ENCODE measurements around the gene MBNL3.

Gene MBNL3

DNA sequence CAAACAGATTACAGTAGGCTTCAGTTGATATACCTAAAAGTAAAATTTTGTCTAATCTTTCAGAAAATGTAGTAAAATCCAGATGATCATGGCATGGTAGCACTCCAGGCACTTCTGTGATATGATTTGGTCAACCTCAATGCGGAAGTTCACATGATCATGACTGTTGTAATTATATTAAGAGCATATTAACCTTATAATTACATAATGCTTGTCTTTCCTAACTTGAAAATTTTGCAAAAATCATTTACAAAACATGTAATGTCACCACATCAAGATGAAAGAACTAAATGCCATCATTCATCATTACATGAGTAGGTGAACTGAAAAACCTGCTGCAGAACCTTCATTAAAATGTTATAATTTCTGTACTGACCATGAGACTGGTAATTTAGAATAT lies 88.1 kb downstream of the MBNL3 start:
- H3K4me2 ChIP-seq (ENCODE audit: low read length) = no peak overlapping the region
- TF ChIP-seq EZH2phosphoT487 (IDR thresholded peaks at IDR 0.05; ENCODE audit: low read depth) = no peak
- TF ChIP-seq, protein P1, sequence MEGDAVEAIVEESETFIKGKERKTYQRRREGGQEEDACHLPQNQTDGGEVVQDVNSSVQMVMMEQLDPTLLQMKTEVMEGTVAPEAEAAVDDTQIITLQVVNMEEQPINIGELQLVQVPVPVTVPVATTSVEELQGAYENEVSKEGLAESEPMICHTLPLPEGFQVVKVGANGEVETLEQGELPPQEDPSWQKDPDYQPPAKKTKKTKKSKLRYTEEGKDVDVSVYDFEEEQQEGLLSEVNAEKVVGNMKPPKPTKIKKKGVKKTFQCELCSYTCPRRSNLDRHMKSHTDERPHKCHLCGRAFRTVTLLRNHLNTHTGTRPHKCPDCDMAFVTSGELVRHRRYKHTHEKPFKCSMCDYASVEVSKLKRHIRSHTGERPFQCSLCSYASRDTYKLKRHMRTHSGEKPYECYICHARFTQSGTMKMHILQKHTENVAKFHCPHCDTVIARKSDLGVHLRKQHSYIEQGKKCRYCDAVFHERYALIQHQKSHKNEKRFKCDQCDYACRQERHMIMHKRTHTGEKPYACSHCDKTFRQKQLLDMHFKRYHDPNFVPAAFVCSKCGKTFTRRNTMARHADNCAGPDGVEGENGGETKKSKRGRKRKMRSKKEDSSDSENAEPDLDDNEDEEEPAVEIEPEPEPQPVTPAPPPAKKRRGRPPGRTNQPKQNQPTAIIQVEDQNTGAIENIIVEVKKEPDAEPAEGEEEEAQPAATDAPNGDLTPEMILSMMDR (IDR thresholded peaks at IDR 0.05; ENCODE audit: low read depth, low read length) = no peak
- no peak overlapping the region for H2AFZ ChIP-seq (ENCODE audit: low read depth, low read length)
- no peak overlapping the region for H3K9ac ChIP-seq (ENCODE audit: low read length)
- no peaks in the 10 kb centered on the region for H3K36me3 ChIP-seq (replicated peaks; ENCODE audit: low read depth, low read length)
- H3K4me1 ChIP-seq (ENCODE audit: low read length) = no peaks in the 10 kb centered on the region
- no peak overlapping the region for H3K27ac ChIP-seq (ENCODE audit: low read length)
- no peaks in the 10 kb centered on the region for H3K79me2 ChIP-seq (ENCODE audit: low read length)
- no peaks in the 10 kb centered on the region for H3K9me3 ChIP-seq (ENCODE audit: insufficient read depth, low read length)
- no peaks in the 10 kb centered on the region for H3K27me3 ChIP-seq (ENCODE audit: low read depth, low read length)
- H4K20me1 ChIP-seq (ENCODE audit: insufficient read depth, low read length) = no peaks in the 10 kb centered on the region
- no peak overlapping the region for H3K4me3 ChIP-seq (ENCODE audit: low read length)

GRCh38 chrX:132395645-132396044 lies 93.2 kb downstream of the MBNL3 start:
- Histone ChIP-seq H3K79me2 (ENCODE audit: low read length) (no peaks in the 10 kb centered on the region), H3K27ac (ENCODE audit: low read length) (no peak overlapping the region), H3K9me3 (ENCODE audit: insufficient read depth, low read length) (no peaks in the 10 kb centered on the region), H4K20me1 (ENCODE audit: insufficient read depth, low read length) (no peaks in the 10 kb centered on the region), H3K4me2 (ENCODE audit: low read length) (no peak overlapping the region), H3K27me3 (ENCODE audit: low read depth, low read length) (no peaks in the 10 kb centered on the region), H2AFZ (ENCODE audit: low read depth, low read length) (no peak overlapping the region), H3K4me1 (ENCODE audit: low read length) (peaks cover 5% of the 10 kb centered on the region; the same call in 1 of the 2 replicates), H3K4me3 (ENCODE audit: low read length) (no peak overlapping the region), H3K36me3 (replicated peaks; ENCODE audit: low read depth, low read length) (no peaks in the 10 kb centered on the region), H3K9ac (ENCODE audit: low read length) (no peak overlapping the region)
- TF ChIP-seq, protein P1 (IDR thresholded peaks at IDR 0.05; ENCODE audit: low read depth, low read length) = no peak
- no peak for TF ChIP-seq EZH2phosphoT487 (IDR thresholded peaks at IDR 0.05; ENCODE audit: low read depth)

GRCh38 chrX:132395026-132395425 lies 93.8 kb downstream of the MBNL3 start:
- Histone ChIP-seq H2AFZ (ENCODE audit: low read depth, low read length) (no peak overlapping the region), H3K4me1 (ENCODE audit: low read length) (peaks cover 5% of the 10 kb centered on the region; the same call in 1 of the 2 replicates), H4K20me1 (ENCODE audit: insufficient read depth, low read length) (no peaks in the 10 kb centered on the region), H3K9me3 (ENCODE audit: insufficient read depth, low read length) (no peaks in the 10 kb centered on the region), H3K4me2 (ENCODE audit: low read length) (no peak overlapping the region), H3K9ac (ENCODE audit: low read length) (no peak overlapping the region), H3K4me3 (ENCODE audit: low read length) (no peak overlapping the region), H3K79me2 (ENCODE audit: low read length) (no peaks in the 10 kb centered on the region), H3K36me3 (replicated peaks; ENCODE audit: low read depth, low read length) (no peaks in the 10 kb centered on the region), H3K27ac (ENCODE audit: low read length) (no peak overlapping the region), H3K27me3 (ENCODE audit: low read depth, low read length) (no peaks in the 10 kb centered on the region)
- TF ChIP-seq EZH2phosphoT487 (IDR thresholded peaks at IDR 0.05; ENCODE audit: low read depth) = no peak
- TF ChIP-seq, protein P1 (IDR thresholded peaks at IDR 0.05; ENCODE audit: low read depth, low read length) = no peak

DNA sequence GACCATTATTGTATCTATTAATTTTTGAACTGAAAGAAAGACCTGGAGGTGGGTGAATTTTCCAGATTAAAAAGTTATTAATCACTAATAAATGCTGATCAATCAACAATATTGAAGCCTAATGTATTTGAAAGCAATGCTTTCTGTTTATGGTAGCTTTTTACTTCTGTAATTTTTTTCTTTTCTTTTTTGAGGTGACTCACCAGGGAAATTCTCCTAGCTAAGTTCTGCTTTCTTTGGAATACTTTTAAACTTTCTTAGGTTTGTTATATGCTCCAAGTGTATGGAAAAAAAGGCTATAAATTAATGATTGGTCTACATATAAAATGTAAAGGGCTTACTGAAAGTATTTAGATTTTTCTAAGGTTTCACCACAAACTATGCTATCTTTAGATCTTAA lies 94.2 kb downstream of the MBNL3 start:
- H3K9ac ChIP-seq (ENCODE audit: low read length) = no peak overlapping the region
- TF ChIP-seq EZH2phosphoT487 (IDR thresholded peaks at IDR 0.05; ENCODE audit: low read depth) = no peak
- TF ChIP-seq, protein P1 (IDR thresholded peaks at IDR 0.05; ENCODE audit: low read depth, low read length) = no peak
- H3K79me2 ChIP-seq (ENCODE audit: low read length) = no peaks in the 10 kb centered on the region
- H3K4me3 ChIP-seq (ENCODE audit: low read length) = no peak overlapping the region
- no peaks in the 10 kb centered on the region for H3K36me3 ChIP-seq (replicated peaks; ENCODE audit: low read depth, low read length)
- no peak overlapping the region for H3K27ac ChIP-seq (ENCODE audit: low read length)
- H3K4me1 ChIP-seq (ENCODE audit: low read length) = peaks cover 5% of the 10 kb centered on the region; the same call in 1 of the 2 replicates
- H4K20me1 ChIP-seq (ENCODE audit: insufficient read depth, low read length) = no peaks in the 10 kb centered on the region
- no peak overlapping the region for H2AFZ ChIP-seq (ENCODE audit: low read depth, low read length)
- no peak overlapping the region for H3K4me2 ChIP-seq (ENCODE audit: low read length)
- H3K27me3 ChIP-seq (ENCODE audit: low read depth, low read length) = no peaks in the 10 kb centered on the region
- H3K9me3 ChIP-seq (ENCODE audit: insufficient read depth, low read length) = no peaks in the 10 kb centered on the region

Measured in OCI-LY3 (cell line).